Heart left ventricle (tissue), 13 donors: ENCODE results near the gene HSPBP1.

Experiments
- CTCF ChIP-seq, 12 donors: fragments of 200-600 bp; sonication (generic) in 4 of 12; IDR thresholded peaks; one replicate each; pipeline versions ENCODE4 v1.5.0 to v1.8.0; 2018 to 2022; ENCODE audit warnings: antibody characterized with exemption in 12 of 12, mild to moderate bottlenecking in 5 of 12
- POLR2A ChIP-seq, 2 donors: fragments of 450-650 bp; IDR thresholded peaks; one replicate each; pipeline ENCODE4 v1.6.1; 2017; ENCODE audit warnings: antibody characterized with exemption in 2 of 2, mild to moderate bottlenecking in 2 of 2, moderate library complexity in 2 of 2
- donor health status: ischemic (EF 13 %, LVEDD 7.1; RV severe dilation, severe dysfunction).
- donor health status: DM: no; HTN: yes; CAD: no.
- donor health status: DM: no; HTN: no; CAD: no.
- donor health status: ischemic (EF 25% LVEDD 6.9; RV normal size, moderate dysfunction).
- donor health status: ischemic (EF 25% LVEDD 5.7; RV mildly dilated, moderate dysfunction).
- donor health status: ischemic (EF 35%, LVEDD 5.7; RV mildly dilated, moderate dysfunction).
- donor health status: nonischemic (EF 11% LVEDD 7.7; RV severe dilation, severe dysfunction).
- donor health status: DM: yes; HTN: yes; CAD: no.
- donor health status: PGD.
- donor health status: ischemic (EF 29% LVEDD 5.4; RV normal size, mild dysfunction).
- donor health status: nonischemic (EF 23%, LVEDD 6.1; RV moderate dilation, normal function).

- TF ChIP-seq CTCF (IDR thresholded peaks at IDR 0.05) (no peak), POLR2A (IDR thresholded peaks at IDR 0.05) (no peak)
Measured at GRCh38 chr19:55224038-55224665, 55.8 kb downstream of the HSPBP1 start.
